SH-SY5Y (cell line): ENCODE data around the gene NAA35.

Source experiments
- GATA2 ChIP-seq: IDR thresholded peaks from 2 replicates; pipeline ENCODE4 v1.6.1; 2011; ENCODE audit warnings: mild to moderate bottlenecking, low read depth, low read length
- GATA3 ChIP-seq: IDR thresholded peaks from 2 replicates; pipeline ENCODE4 v1.6.1; 2011; ENCODE audit warnings: low read depth, mild to moderate bottlenecking, low read length, moderate library complexity

DNA sequence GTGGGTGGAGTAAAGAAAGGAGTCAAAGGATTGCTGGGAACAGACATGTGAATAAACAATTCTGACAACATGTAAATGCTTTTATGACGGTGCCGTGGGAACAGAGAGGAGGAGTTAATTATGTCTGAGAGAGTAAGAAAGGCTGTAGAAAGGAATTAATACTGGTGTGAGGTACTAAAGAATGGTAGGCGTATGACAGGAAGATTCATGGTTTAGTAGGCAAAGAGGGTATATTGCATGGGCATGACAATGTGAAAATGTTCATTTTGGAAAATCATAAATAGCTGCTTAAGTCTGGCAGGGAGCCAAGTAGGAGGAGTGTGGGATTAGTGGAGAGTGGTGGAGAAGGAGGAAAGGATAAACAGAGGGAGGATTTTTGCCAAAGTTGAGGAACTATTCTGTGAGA is 19.7 kb downstream of the NAA35 start:
- no peak for TF ChIP-seq GATA3
- no peak for TF ChIP-seq GATA2
